ENCODE results near the gene NDUFAF2. TPM values are rescaled to one million over a fixed set of nuclear protein-coding genes. Genes with fewer than 3 reads are reported as not detected.
A peak's percentile ranks its signal among the peaks of the same experiment; 100 is the strongest.

The NDUFAF2 gene
- total and polyA plus RNA-seq, 10 of the 15 experiments (the other 5 are each of a cell fraction or from before 2014, with no cell fraction given), result 22.4 to 121 (median 65.3) TPM

DNA sequence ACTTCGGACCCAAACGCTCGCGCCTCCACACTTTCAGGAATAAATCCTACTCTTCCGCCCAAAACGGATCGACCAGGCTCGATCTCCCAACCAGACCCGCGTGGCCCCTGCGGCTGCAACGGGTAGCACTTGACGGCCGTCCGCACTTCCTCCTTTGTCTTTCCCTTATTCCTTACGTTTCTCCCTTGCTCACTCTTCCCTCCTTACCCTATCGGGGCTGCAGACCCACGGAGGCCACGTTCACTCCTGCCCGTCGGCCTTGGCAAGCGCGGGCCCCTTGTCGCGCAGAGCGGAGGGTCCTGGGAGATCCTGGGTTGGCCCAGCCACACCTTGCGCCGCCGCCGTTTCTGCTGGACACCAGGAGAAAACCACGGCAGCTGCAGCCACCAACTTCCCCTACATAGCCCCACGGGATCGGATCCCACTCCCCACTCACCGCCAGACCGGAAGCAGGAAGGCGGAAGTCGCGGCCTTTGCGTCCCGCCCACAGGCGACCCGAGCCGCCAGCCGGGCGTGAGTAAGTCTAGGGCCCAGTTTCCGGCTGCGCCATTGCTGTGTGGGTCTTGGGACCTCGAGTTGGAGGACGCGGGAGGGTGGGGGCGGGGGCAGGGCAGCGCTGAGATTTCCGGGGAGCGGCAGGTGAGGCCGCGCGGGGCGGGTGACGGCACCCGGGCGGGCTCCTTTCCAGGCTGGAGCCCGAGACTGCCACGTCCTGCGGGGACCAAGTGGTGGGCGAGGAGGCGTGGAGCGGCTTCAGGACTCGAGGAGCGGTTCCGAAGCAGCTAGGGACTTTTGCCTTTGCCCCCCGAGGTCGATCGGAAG lies 217.2 kb downstream of the NDUFAF2 start, which contains the start of gene SMIM15 (continued):
- peak; percentile 7; the same call in 1 of the 2 replicates for TF ChIP-seq NFYB (IDR thresholded peaks at IDR 0.05; ENCODE audit: insufficient read depth, low read depth, low read length)
- TF ChIP-seq IKZF1 (conservative IDR thresholded peaks at IDR 0.05), result peak; percentile 93
- 0 out of 2 replicates have a peak, but pooled peaks have one; percentile 70 for TF ChIP-seq CREB1 (IDR thresholded peaks at IDR 0.05; ENCODE audit: low read depth)
- TF ChIP-seq NR2C1 (IDR thresholded peaks at IDR 0.05), result peak; percentile 63
- no peak for TF ChIP-seq CEBPB (IDR thresholded peaks at IDR 0.05; ENCODE audit: borderline replicate concordance in 1 of 2, low read depth in 2 of 2, low read length in 2 of 2)
- peak; percentile 23; the same call in 1 of the 2 replicates for TF ChIP-seq CHD1 (IDR thresholded peaks at IDR 0.05; ENCODE audit: low read depth, low read length)
- TF ChIP-seq SMARCA5 (IDR thresholded peaks at IDR 0.05), result peak; percentile 29; the same call in 1 of the 2 replicates
- TF ChIP-seq, protein P1, sequence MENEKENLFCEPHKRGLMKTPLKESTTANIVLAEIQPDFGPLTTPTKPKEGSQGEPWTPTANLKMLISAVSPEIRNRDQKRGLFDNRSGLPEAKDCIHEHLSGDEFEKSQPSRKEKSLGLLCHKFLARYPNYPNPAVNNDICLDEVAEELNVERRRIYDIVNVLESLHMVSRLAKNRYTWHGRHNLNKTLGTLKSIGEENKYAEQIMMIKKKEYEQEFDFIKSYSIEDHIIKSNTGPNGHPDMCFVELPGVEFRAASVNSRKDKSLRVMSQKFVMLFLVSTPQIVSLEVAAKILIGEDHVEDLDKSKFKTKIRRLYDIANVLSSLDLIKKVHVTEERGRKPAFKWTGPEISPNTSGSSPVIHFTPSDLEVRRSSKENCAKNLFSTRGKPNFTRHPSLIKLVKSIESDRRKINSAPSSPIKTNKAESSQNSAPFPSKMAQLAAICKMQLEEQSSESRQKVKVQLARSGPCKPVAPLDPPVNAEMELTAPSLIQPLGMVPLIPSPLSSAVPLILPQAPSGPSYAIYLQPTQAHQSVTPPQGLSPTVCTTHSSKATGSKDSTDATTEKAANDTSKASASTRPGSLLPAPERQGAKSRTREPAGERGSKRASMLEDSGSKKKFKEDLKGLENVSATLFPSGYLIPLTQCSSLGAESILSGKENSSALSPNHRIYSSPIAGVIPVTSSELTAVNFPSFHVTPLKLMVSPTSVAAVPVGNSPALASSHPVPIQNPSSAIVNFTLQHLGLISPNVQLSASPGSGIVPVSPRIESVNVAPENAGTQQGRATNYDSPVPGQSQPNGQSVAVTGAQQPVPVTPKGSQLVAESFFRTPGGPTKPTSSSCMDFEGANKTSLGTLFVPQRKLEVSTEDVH (IDR thresholded peaks at IDR 0.05; ENCODE audit: low read depth, partially characterized antibody), result peak; percentile 42
- peak; percentile 91 for TF ChIP-seq HDGF (IDR thresholded peaks at IDR 0.05)
- TF ChIP-seq CBX3 (IDR thresholded peaks at IDR 0.05; ENCODE audit: borderline replicate concordance, low read depth), result no peak
- TF ChIP-seq, protein P2, sequence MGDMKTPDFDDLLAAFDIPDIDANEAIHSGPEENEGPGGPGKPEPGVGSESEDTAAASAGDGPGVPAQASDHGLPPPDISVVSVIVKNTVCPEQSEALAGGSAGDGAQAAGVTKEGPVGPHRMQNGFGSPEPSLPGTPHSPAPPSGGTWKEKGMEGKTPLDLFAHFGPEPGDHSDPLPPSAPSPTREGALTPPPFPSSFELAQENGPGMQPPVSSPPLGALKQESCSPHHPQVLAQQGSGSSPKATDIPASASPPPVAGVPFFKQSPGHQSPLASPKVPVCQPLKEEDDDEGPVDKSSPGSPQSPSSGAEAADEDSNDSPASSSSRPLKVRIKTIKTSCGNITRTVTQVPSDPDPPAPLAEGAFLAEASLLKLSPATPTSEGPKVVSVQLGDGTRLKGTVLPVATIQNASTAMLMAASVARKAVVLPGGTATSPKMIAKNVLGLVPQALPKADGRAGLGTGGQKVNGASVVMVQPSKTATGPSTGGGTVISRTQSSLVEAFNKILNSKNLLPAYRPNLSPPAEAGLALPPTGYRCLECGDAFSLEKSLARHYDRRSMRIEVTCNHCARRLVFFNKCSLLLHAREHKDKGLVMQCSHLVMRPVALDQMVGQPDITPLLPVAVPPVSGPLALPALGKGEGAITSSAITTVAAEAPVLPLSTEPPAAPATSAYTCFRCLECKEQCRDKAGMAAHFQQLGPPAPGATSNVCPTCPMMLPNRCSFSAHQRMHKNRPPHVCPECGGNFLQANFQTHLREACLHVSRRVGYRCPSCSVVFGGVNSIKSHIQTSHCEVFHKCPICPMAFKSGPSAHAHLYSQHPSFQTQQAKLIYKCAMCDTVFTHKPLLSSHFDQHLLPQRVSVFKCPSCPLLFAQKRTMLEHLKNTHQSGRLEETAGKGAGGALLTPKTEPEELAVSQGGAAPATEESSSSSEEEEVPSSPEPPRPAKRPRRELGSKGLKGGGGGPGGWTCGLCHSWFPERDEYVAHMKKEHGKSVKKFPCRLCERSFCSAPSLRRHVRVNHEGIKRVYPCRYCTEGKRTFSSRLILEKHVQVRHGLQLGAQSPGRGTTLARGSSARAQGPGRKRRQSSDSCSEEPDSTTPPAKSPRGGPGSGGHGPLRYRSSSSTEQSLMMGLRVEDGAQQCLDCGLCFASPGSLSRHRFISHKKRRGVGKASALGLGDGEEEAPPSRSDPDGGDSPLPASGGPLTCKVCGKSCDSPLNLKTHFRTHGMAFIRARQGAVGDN (IDR thresholded peaks at IDR 0.05), result peak; percentile 63; the same call in 1 of the 2 replicates
- no peak for TF ChIP-seq ZNF274 (IDR thresholded peaks at IDR 0.05; ENCODE audit: insufficient read depth, insufficient read length)
- TF ChIP-seq PML (IDR thresholded peaks at IDR 0.05; ENCODE audit: low read length), result peak; percentile 92
- TF ChIP-seq SMAD5 (IDR thresholded peaks at IDR 0.05; ENCODE audit: low read depth), result peak; percentile 68; the same call in 1 of the 2 replicates
- peak; percentile 20 for TF ChIP-seq BACH1 (IDR thresholded peaks at IDR 0.05; ENCODE audit: borderline replicate concordance)
- TF ChIP-seq GATAD2B (conservative IDR thresholded peaks at IDR 0.05; ENCODE audit: low read depth), result peak; percentile 96
- no peak for TF ChIP-seq ZNF207 (IDR thresholded peaks at IDR 0.05; ENCODE audit: borderline replicate concordance)
- TF ChIP-seq, protein P3, sequence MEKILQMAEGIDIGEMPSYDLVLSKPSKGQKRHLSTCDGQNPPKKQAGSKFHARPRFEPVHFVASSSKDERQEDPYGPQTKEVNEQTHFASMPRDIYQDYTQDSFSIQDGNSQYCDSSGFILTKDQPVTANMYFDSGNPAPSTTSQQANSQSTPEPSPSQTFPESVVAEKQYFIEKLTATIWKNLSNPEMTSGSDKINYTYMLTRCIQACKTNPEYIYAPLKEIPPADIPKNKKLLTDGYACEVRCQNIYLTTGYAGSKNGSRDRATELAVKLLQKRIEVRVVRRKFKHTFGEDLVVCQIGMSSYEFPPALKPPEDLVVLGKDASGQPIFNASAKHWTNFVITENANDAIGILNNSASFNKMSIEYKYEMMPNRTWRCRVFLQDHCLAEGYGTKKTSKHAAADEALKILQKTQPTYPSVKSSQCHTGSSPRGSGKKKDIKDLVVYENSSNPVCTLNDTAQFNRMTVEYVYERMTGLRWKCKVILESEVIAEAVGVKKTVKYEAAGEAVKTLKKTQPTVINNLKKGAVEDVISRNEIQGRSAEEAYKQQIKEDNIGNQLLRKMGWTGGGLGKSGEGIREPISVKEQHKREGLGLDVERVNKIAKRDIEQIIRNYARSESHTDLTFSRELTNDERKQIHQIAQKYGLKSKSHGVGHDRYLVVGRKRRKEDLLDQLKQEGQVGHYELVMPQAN (conservative IDR thresholded peaks at IDR 0.05), result no peak; the same call in 1 of the 2 replicates
- TF ChIP-seq, protein P4, sequence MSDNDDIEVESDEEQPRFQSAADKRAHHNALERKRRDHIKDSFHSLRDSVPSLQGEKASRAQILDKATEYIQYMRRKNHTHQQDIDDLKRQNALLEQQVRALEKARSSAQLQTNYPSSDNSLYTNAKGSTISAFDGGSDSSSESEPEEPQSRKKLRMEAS (IDR thresholded peaks at IDR 0.05; ENCODE audit: low read depth, low read length), result no peak; the same call in 1 of the 2 replicates
- peak; percentile 61 for TF ChIP-seq HCFC1 (IDR thresholded peaks at IDR 0.05; ENCODE audit: low read length)
